Liver (tissue), 9 donors: ENCODE results near the gene MYH13. TPM values are rescaled to one million over a fixed set of nuclear protein-coding genes. Genes with fewer than 3 reads are reported as not detected.

Source experiments
- DNase-seq: peaks from one replicate; pipeline ENCODE4 v3.0.0-alpha.2; 2017; ENCODE audit warnings: low spot score
- H3K27ac ChIP-seq, 2 donors: one replicate each; pipeline ENCODE4 v1.7.0; 2013; ENCODE audit warnings: inconsistent platforms in 2 of 2, low read length in 2 of 2, control low read depth in 1 of 2, low read depth in 1 of 2, mild to moderate bottlenecking in 1 of 2
- H3K27me3 ChIP-seq, 4 donors: one replicate each; pipeline versions ENCODE4 v1.6.1 to v1.7.0; 2013; ENCODE audit warnings: low read length in 3 of 4, inconsistent platforms in 1 of 4, mild to moderate bottlenecking in 1 of 4, moderate library complexity in 1 of 4; ENCODE audit not compliant: control insufficient read depth in 4 of 4, insufficient read depth in 4 of 4
- H3K36me3 ChIP-seq, 4 donors: one replicate each; pipeline versions ENCODE4 v1.6.1 to v1.7.0; 2013; ENCODE audit warnings: low read length in 3 of 4, mild to moderate bottlenecking in 3 of 4, low read depth in 1 of 4, moderate library complexity in 1 of 4; ENCODE audit not compliant: control insufficient read depth in 4 of 4, insufficient read depth in 3 of 4
- H3K4me1 ChIP-seq, 4 donors: one replicate each; pipeline versions ENCODE4 v1.6.1 to v1.7.0; 2013; ENCODE audit warnings: low read length in 3 of 4, mild to moderate bottlenecking in 3 of 4, moderate library complexity in 1 of 4; ENCODE audit not compliant: control insufficient read depth in 4 of 4, insufficient read depth in 4 of 4
- H3K4me3 ChIP-seq, 3 donors: one replicate each; pipeline versions ENCODE4 v1.6.1 to v1.7.0; 2013; ENCODE audit warnings: low read length in 3 of 3, control low read depth in 1 of 3, low read depth in 1 of 3, mild to moderate bottlenecking in 1 of 3
- H3K9ac ChIP-seq, 2 donors: one replicate each; pipeline ENCODE4 v1.7.0; 2013; ENCODE audit warnings: low read length in 2 of 2, mild to moderate bottlenecking in 2 of 2, moderate library complexity in 2 of 2, control low read depth in 1 of 2, low read depth in 1 of 2
- H3K9me3 ChIP-seq, 4 donors: one replicate each; pipeline versions ENCODE4 v1.6.1 to v1.7.0; 2013; ENCODE audit warnings: low read length in 3 of 4; ENCODE audit not compliant: control insufficient read depth in 4 of 4
- EGR1 ChIP-seq, 2 donors: IDR thresholded peaks; 2 replicates each; pipeline ENCODE4 v1.6.1; 2016 to 2018; ENCODE audit warnings: antibody characterized with exemption in 2 of 2, low read depth in 2 of 2
- FOXA1 ChIP-seq: IDR thresholded peaks from 2 replicates; pipeline ENCODE4 v1.6.1; 2016; ENCODE audit warnings: antibody characterized with exemption
- FOXA2 ChIP-seq: IDR thresholded peaks from 2 replicates; pipeline ENCODE4 v1.6.1; 2016; ENCODE audit warnings: antibody characterized with exemption
- GABPA ChIP-seq, 2 donors: IDR thresholded peaks in 1 of 2; conservative IDR thresholded peaks in 1 of 2; 2 replicates each; pipeline ENCODE4 v1.6.1; 2016; ENCODE audit warnings: antibody characterized with exemption in 2 of 2, mild to moderate bottlenecking in 1 of 2, moderate library complexity in 1 of 2
- HNF4A ChIP-seq, 2 donors: conservative IDR thresholded peaks; 2 replicates each; pipeline ENCODE4 v1.6.1; 2016; ENCODE audit warnings: antibody characterized with exemption in 2 of 2, mild to moderate bottlenecking in 2 of 2
- HNF4G ChIP-seq: IDR thresholded peaks from 2 replicates; pipeline ENCODE4 v1.6.1; 2016; ENCODE audit warnings: antibody characterized with exemption
- JUND ChIP-seq, 2 donors: IDR thresholded peaks; 2 replicates each; pipeline ENCODE4 v1.6.1; 2016; ENCODE audit warnings: antibody characterized with exemption in 2 of 2
- NR2F2 ChIP-seq: IDR thresholded peaks from 2 replicates; pipeline ENCODE4 v1.6.1; 2016; ENCODE audit warnings: antibody characterized with exemption
- RAD21 ChIP-seq, 2 donors: IDR thresholded peaks; 2 replicates each; pipeline ENCODE4 v1.6.1; 2016; ENCODE audit warnings: antibody characterized with exemption in 2 of 2, mild to moderate bottlenecking in 2 of 2
- REST ChIP-seq: IDR thresholded peaks from 2 replicates; pipeline ENCODE4 v1.6.1; 2016; ENCODE audit warnings: antibody characterized with exemption, mild to moderate bottlenecking
- RXRA ChIP-seq, 2 donors: IDR thresholded peaks; 2 replicates each; pipeline ENCODE4 v1.6.1; 2017 to 2018; ENCODE audit warnings: antibody characterized with exemption in 2 of 2, mild to moderate bottlenecking in 1 of 2
- SP1 ChIP-seq: IDR thresholded peaks from 2 replicates; pipeline ENCODE4 v1.6.1; 2018; ENCODE audit warnings: antibody characterized with exemption, mild to moderate bottlenecking
- TAF1 ChIP-seq: conservative IDR thresholded peaks from 2 replicates; pipeline ENCODE4 v1.6.1; 2016; ENCODE audit warnings: antibody characterized with exemption, mild to moderate bottlenecking
- YY1 ChIP-seq: IDR thresholded peaks from 2 replicates; pipeline ENCODE4 v1.6.1; 2016; ENCODE audit warnings: antibody characterized with exemption, mild to moderate bottlenecking
- WGBS: extraction: QIAGEN DNeasy Blood & Tissue Kit; methylation state at CpG from one replicate; pipeline ENCODE4 v1.1.7; 2013; 5-methylcytosine and 5-hydroxymethylcytosine counted together
- polyA plus RNA-seq, 2 donors: library from polyadenylated mRNA; stranded (reverse) in 1 of 2; unstranded in 1 of 2; fragments of 200-250 nt in 1 of 2; fragments of >200 nt in 1 of 2; fragmentation: Nextera tagmentation in 1 of 2; extraction: Ambion mirVana in 1 of 2; gene quantifications; one replicate each; pipeline versions ENCODE4 v1.2.1 to v1.2.3, GENCODE V29; 2013 to 2015
- total RNA-seq, 2 donors: library from RNA; depleted of rRNA; stranded (reverse); fragments of >200 nt; gene quantifications; one replicate each; pipeline ENCODE4 v1.2.3, GENCODE V29; 2014
- TF ChIP-seq, protein P1 (sequence below): IDR thresholded peaks from 2 replicates; pipeline ENCODE4 v1.6.1; 2016; ENCODE audit warnings: antibody characterized with exemption
- TF ChIP-seq, protein P2 (sequence below): IDR thresholded peaks from 2 replicates; pipeline ENCODE4 v1.6.1; 2016; ENCODE audit warnings: antibody characterized with exemption
- TF ChIP-seq, protein P3 (sequence below): fragments of 150-350 bp; IDR thresholded peaks from 2 replicates; pipeline ENCODE4 v1.5.1; 2017; ENCODE audit warnings: improper control_type of control experiment, low read depth, low read length; ENCODE audit not compliant: missing input control
- TF ChIP-seq, protein P4 (sequence below): IDR thresholded peaks from 2 replicates; pipeline ENCODE4 v1.6.1; 2016; ENCODE audit warnings: antibody characterized with exemption
- donor health status: healthy.
- donor health status: healthy.
- donor health status: healthy.
- donor health status: healthy.
- donor health status: healthy.

The MYH13 gene
- total and polyA plus RNA-seq, 4 donors = not detected

DNA sequence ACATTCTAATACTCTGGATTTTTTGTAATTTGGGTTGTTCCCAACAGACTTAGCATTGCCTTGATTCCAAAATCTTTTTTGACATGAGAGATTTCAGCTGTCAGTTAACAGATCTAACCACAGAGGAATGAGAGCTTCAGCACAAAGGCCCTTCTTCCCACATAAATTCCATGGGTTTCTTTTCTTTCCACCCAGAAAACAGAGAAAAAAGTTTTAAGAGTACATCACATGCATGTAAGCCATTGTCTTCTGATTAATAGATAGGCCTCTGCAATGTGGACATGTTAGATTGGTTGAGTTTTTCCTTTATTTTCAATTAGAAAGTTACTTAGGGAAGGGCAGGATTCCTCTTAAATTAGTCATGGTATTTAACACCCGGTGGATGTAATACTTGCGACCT is 48.0 kb upstream of the MYH13 start:
- 84% methylated on average over 2 of the region's 2 CpGs for WGBS
- no peaks in the 10 kb centered on the region for H3K36me3 ChIP-seq
- H3K4me3 ChIP-seq = no peak overlapping the region
- peaks cover 0 to 7% (median 1%) of the 10 kb centered on the region in 4 donors for H3K27me3 ChIP-seq
- no peak overlapping the region for H3K9ac ChIP-seq
- no peaks in the 10 kb centered on the region for H3K9me3 ChIP-seq
- DNase-seq = no peak
- no peaks in the 10 kb centered on the region for H3K4me1 ChIP-seq
- no peak overlapping the region for H3K27ac ChIP-seq
- TF ChIP-seq YY1 = no peak
- TF ChIP-seq NR2F2 = no peak
- no peak for TF ChIP-seq FOXA1
- TF ChIP-seq RXRA (IDR thresholded peaks at IDR 0.05) = no peak
- TF ChIP-seq EGR1 (IDR thresholded peaks at IDR 0.05; ENCODE audit: low read depth in 2 of 2) = no peak
- TF ChIP-seq FOXA2 = no peak

GRCh38 chr17:10417431-10417830 is 44.6 kb upstream of the MYH13 start:
- Histone ChIP-seq H3K4me1 (no peaks in the 10 kb centered on the region), H3K27me3 (peaks cover 0 to 2% (median 0%) of the 10 kb centered on the region in 4 donors), H3K36me3 (no peaks in the 10 kb centered on the region), H3K27ac (no peak overlapping the region), H3K9ac (no peak overlapping the region), H3K9me3 (no peaks in the 10 kb centered on the region), H3K4me3 (no peak overlapping the region)
- TF ChIP-seq RAD21 (IDR thresholded peaks at IDR 0.05) = no peak
- no peak for TF ChIP-seq HNF4G
- TF ChIP-seq NR2F2 = no peak
- TF ChIP-seq, protein P1, sequence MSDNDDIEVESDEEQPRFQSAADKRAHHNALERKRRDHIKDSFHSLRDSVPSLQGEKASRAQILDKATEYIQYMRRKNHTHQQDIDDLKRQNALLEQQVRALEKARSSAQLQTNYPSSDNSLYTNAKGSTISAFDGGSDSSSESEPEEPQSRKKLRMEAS = no peak
- TF ChIP-seq JUND (IDR thresholded peaks at IDR 0.05) = no peak
- TF ChIP-seq YY1 = no peak
- WGBS = 69% methylated on average over 3 of the region's 3 CpGs
- no peak for DNase-seq

DNA sequence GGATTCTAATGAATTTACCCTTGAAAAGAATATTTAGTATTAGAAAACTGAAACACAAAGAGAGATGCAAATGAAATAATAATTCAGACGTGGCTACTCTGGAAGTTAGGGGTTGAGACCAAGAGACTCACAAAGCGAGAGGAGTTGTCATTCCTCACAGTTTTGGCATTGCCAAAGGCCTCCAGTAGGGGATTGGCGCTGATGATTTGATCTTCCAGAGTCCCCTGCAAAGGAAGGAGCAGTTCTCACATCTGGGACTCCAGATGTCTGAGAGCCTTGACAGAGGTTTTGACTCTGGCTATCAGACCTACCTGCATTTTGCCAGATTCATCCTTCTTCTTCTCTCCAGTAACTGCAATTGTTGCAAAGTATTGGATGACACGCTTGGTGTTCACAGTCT is 42.4 kb upstream of the MYH13 start:
- TF ChIP-seq EGR1 (IDR thresholded peaks at IDR 0.05; ENCODE audit: low read depth in 2 of 2) (no peak), GABPA (IDR thresholded peaks at IDR 0.05 in 1 of 2, conservative IDR thresholded peaks at IDR 0.05 in 1 of 2) (no peak), REST (no peak), YY1 (no peak), JUND (IDR thresholded peaks at IDR 0.05) (no peak), FOXA2 (no peak), TAF1 (no peak), HNF4A (conservative IDR thresholded peaks at IDR 0.05) (no peak), NR2F2 (no peak), FOXA1 (no peak), SP1 (no peak), RAD21 (IDR thresholded peaks at IDR 0.05) (no peak), RXRA (IDR thresholded peaks at IDR 0.05) (no peak), HNF4G (no peak)
- TF ChIP-seq, protein P2, sequence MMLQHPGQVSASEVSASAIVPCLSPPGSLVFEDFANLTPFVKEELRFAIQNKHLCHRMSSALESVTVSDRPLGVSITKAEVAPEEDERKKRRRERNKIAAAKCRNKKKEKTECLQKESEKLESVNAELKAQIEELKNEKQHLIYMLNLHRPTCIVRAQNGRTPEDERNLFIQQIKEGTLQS = no peak
- TF ChIP-seq, protein P1 = no peak
- TF ChIP-seq, protein P3, sequence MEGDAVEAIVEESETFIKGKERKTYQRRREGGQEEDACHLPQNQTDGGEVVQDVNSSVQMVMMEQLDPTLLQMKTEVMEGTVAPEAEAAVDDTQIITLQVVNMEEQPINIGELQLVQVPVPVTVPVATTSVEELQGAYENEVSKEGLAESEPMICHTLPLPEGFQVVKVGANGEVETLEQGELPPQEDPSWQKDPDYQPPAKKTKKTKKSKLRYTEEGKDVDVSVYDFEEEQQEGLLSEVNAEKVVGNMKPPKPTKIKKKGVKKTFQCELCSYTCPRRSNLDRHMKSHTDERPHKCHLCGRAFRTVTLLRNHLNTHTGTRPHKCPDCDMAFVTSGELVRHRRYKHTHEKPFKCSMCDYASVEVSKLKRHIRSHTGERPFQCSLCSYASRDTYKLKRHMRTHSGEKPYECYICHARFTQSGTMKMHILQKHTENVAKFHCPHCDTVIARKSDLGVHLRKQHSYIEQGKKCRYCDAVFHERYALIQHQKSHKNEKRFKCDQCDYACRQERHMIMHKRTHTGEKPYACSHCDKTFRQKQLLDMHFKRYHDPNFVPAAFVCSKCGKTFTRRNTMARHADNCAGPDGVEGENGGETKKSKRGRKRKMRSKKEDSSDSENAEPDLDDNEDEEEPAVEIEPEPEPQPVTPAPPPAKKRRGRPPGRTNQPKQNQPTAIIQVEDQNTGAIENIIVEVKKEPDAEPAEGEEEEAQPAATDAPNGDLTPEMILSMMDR = no peak
- TF ChIP-seq, protein P4, sequence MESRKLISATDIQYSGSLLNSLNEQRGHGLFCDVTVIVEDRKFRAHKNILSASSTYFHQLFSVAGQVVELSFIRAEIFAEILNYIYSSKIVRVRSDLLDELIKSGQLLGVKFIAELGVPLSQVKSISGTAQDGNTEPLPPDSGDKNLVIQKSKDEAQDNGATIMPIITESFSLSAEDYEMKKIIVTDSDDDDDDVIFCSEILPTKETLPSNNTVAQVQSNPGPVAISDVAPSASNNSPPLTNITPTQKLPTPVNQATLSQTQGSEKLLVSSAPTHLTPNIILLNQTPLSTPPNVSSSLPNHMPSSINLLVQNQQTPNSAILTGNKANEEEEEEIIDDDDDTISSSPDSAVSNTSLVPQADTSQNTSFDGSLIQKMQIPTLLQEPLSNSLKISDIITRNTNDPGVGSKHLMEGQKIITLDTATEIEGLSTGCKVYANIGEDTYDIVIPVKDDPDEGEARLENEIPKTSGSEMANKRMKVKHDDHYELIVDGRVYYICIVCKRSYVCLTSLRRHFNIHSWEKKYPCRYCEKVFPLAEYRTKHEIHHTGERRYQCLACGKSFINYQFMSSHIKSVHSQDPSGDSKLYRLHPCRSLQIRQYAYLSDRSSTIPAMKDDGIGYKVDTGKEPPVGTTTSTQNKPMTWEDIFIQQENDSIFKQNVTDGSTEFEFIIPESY = no peak
- Histone ChIP-seq H3K9ac (no peak overlapping the region), H3K4me1 (no peaks in the 10 kb centered on the region), H3K4me3 (no peak overlapping the region), H3K9me3 (no peaks in the 10 kb centered on the region), H3K27ac (no peak overlapping the region), H3K36me3 (no peaks in the 10 kb centered on the region), H3K27me3 (no peaks in the 10 kb centered on the region)
- no peak for DNase-seq
- WGBS = 76% methylated on average over 4 of the region's 4 CpGs
